ENCODE data around the gene PTPRT. TPM values are rescaled to one million over a fixed set of nuclear protein-coding genes. Genes with fewer than 3 reads are reported as not detected.

The PTPRT gene
- total and polyA plus RNA-seq, 7 donors = under 0.01 to 0.09 (median 0.03) TPM; not detected in 1

DNA sequence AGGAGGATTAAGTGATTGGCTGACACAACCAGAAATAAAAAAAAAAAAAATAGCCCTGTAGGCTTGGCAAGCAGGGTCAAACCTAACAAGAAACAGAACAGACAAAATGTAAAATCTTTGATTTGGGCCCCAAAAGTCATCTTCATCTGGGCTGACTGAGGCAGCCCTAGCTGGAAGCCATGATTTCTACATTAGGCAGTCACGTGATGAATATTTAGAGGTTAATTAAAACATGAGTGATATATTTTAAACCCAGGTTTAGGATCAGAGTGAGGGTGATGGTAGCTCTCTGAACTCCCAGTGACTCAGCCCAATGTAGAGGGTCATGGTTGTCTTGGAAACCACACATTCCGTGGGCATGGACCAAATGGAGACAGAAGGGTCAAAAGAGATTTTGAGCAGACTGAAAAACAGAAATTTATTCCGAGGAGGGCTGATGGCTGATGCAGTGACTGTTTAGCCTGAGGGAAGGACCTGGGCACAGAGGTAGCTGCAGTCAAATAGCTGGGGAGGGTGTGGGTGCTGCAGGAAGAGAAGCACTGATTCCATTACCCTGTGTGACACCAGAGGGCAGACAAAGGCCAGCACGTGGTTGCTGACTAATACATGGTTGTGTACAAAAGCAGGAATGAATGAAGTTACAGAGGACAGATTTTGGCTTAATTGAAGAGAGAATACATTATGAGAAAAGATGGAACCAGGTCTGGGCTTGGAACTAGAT lies 998.4 kb downstream of the PTPRT start:
- WGBS, 3 donors = 56 to 61% (median 60%) methylated on average over 4 of the region's 4 CpGs
- H3K9me3 ChIP-seq = no peaks in the 10 kb centered on the region
- intact Hi-C loops (cut with DNase I) = no loop called here
- DNase-seq (no peak), ATAC-seq (no peak)
- H3K27me3 ChIP-seq (ENCODE audit: insufficient read depth in 3 of 3, low read length in 2 of 3) = no peaks in the 10 kb centered on the region
- no peak overlapping the region for H3K4me3 ChIP-seq
- H3K4me1 ChIP-seq = no peaks in the 10 kb centered on the region
- TF ChIP-seq, protein P1, sequence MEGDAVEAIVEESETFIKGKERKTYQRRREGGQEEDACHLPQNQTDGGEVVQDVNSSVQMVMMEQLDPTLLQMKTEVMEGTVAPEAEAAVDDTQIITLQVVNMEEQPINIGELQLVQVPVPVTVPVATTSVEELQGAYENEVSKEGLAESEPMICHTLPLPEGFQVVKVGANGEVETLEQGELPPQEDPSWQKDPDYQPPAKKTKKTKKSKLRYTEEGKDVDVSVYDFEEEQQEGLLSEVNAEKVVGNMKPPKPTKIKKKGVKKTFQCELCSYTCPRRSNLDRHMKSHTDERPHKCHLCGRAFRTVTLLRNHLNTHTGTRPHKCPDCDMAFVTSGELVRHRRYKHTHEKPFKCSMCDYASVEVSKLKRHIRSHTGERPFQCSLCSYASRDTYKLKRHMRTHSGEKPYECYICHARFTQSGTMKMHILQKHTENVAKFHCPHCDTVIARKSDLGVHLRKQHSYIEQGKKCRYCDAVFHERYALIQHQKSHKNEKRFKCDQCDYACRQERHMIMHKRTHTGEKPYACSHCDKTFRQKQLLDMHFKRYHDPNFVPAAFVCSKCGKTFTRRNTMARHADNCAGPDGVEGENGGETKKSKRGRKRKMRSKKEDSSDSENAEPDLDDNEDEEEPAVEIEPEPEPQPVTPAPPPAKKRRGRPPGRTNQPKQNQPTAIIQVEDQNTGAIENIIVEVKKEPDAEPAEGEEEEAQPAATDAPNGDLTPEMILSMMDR (IDR thresholded peaks at IDR 0.05) = no peak
- H3K36me3 ChIP-seq (ENCODE audit: insufficient read depth in 1 of 2, low read depth in 1 of 2) = no peaks in the 10 kb centered on the region
- H3K27ac ChIP-seq = no peak overlapping the region

DNA sequence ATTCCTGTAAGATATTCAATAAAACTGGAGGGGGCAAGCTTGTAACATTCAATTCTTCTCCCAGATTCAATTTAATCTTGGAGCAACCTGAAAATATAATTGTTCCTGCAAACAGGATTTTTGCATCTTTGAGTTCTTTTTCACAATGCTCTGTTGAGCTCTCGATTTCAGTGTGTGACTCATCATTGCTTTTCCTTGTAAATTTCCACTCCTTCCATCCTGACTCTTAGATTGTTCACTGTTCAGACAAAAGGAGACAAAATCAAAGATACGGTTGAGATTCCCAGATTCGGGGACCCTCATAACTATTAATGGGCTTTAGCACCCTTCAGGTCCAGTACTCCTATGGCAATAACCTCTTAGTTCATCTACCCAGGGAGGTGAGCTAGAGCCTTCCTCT lies 999.6 kb downstream of the PTPRT start:
- DNase-seq = no peak
- Histone ChIP-seq H3K4me3 (no peak overlapping the region), H3K27ac (no peak overlapping the region), H3K36me3 (ENCODE audit: insufficient read depth in 1 of 2, low read depth in 1 of 2) (no peaks in the 10 kb centered on the region), H3K27me3 (ENCODE audit: insufficient read depth in 3 of 3, low read length in 2 of 3) (no peaks in the 10 kb centered on the region), H3K9me3 (no peaks in the 10 kb centered on the region), H3K4me1 (no peaks in the 10 kb centered on the region)
- intact Hi-C loops (cut with DNase I) = no loop called here
- 69 to 71% (median 69%) methylated on average over 3 of the region's 3 CpGs for WGBS, 3 donors
- TF ChIP-seq, protein P1 (IDR thresholded peaks at IDR 0.05) = no peak
- ATAC-seq = no peak

GRCh38 chr20:42186337-42186736 lies 1003.4 kb downstream of the PTPRT start:
- no peaks in the 10 kb centered on the region for H3K27me3 ChIP-seq (ENCODE audit: insufficient read depth in 3 of 3, low read length in 2 of 3)
- intact Hi-C loops (cut with DNase I) = no loop called here
- ATAC-seq (no peak), DNase-seq (no peak)
- H3K27ac ChIP-seq = no peak overlapping the region
- TF ChIP-seq, protein P1 (IDR thresholded peaks at IDR 0.05) = no peak
- H3K36me3 ChIP-seq (ENCODE audit: insufficient read depth in 1 of 2, low read depth in 1 of 2) = no peaks in the 10 kb centered on the region
- H3K9me3 ChIP-seq = no peaks in the 10 kb centered on the region
- H3K4me3 ChIP-seq = no peak overlapping the region
- 53 to 61% (median 55%) methylated on average over 3 of the region's 3 CpGs for WGBS, 3 donors
- no peaks in the 10 kb centered on the region for H3K4me1 ChIP-seq

GRCh38 chr20:42183147-42183546 lies 1006.6 kb downstream of the PTPRT start:
- Histone ChIP-seq H3K36me3 (ENCODE audit: insufficient read depth in 1 of 2, low read depth in 1 of 2) (no peaks in the 10 kb centered on the region), H3K4me1 (no peaks in the 10 kb centered on the region), H3K27me3 (ENCODE audit: insufficient read depth in 3 of 3, low read length in 2 of 3) (no peaks in the 10 kb centered on the region), H3K9me3 (no peaks in the 10 kb centered on the region), H3K27ac (no peak overlapping the region), H3K4me3 (no peak overlapping the region)
- TF ChIP-seq, protein P1 (IDR thresholded peaks at IDR 0.05) = no peak
- DNase-seq (no peak), ATAC-seq (no peak)
- WGBS, 3 donors = 46 to 58% (median 48%) methylated on average over 4 of the region's 4 CpGs
- intact Hi-C loops (cut with DNase I) = no loop called here

DNA sequence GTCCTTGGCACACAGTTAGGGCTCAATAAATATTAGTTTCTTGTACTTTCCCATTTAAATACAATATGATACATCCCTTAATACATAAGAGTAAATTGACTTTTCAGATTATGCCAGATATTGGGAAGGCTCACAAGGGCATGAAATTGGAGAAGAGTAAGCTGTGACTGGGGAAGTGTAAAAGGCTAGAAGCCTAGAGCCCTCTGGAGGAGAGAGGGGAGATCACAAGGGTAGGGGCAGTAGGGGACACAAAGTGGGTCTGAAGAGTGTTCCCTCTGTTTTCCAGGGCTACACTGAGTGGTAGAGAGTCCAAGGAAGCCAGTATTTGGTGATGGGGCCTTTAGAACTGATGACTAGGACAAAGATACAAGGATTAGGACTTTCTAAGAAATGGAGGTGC lies 1008.6 kb downstream of the PTPRT start:
- TF ChIP-seq, protein P1 (IDR thresholded peaks at IDR 0.05) = no peak
- no peaks in the 10 kb centered on the region for H3K4me1 ChIP-seq
- H3K27ac ChIP-seq = no peak overlapping the region
- no peaks in the 10 kb centered on the region for H3K36me3 ChIP-seq (ENCODE audit: insufficient read depth in 1 of 2, low read depth in 1 of 2)
- intact Hi-C loops (cut with DNase I) = no loop called here
- H3K9me3 ChIP-seq = no peaks in the 10 kb centered on the region
- H3K27me3 ChIP-seq (ENCODE audit: insufficient read depth in 3 of 3, low read length in 2 of 3) = no peaks in the 10 kb centered on the region
- no peak for ATAC-seq
- H3K4me3 ChIP-seq = no peak overlapping the region
- DNase-seq = no peak
